IMR-90 (cell line): ENCODE data around the gene GTSE1. TPM values are rescaled to one million over a fixed set of nuclear protein-coding genes. Genes with fewer than 3 reads are reported as not detected.

ENCODE experiments used
- ATAC-seq: fragments of 200-7000 bp; cut with Tn5 transposase; 2 replicates; pipeline ENCODE4 v1.9.1; 2020; ENCODE audit warnings: low read depth, mild to moderate bottlenecking, moderate library complexity
- BruUV-seq: library from RNA; stranded (reverse); fragments of 400-500 nt; replicated peaks from 2 replicates; lab custom pipeline; 2021; lab: Mats Ljungman, UMichigan
- CTCF ChIA-PET: fragments of 300-600 bp; formaldehyde crosslinking; extraction: SDS; loops from one replicate; lab custom pipeline; 2021; ENCODE audit warnings: antibody characterized with exemption; lab: Yijun Ruan, JAX
- POLR2A ChIA-PET: fragments of 300-600 bp; sonication (Branson Sonifier 250); formaldehyde crosslinking; loops from one replicate; lab custom pipeline; 2022; ENCODE audit warnings: antibody characterized with exemption; ENCODE audit not compliant: unreplicated experiment; lab: Charles Lee
- DNase-seq: peaks from one replicate; pipeline ENCODE4 v3.0.0; 2013
- H2AFZ ChIP-seq: replicated peaks from 2 replicates; pipeline ENCODE3; 2013; ENCODE audit warnings: low read length, mild to moderate bottlenecking; ENCODE audit not compliant: poor library complexity
- H2AK5ac ChIP-seq: 2 replicates; pipeline ENCODE4 v1.6.1; 2013; ENCODE audit warnings: low read depth, low read length, inconsistent platforms
- H2AK9ac ChIP-seq: replicated peaks from 2 replicates; pipeline ENCODE3; 2013; ENCODE audit warnings: mild to moderate bottlenecking, low read depth, low read length, moderate library complexity; ENCODE audit not compliant: poor library complexity
- H2BK120ac ChIP-seq: 2 replicates; pipeline ENCODE4 v1.6.1; 2013; ENCODE audit warnings: low read depth, low read length, inconsistent platforms
- H2BK15ac ChIP-seq: 3 replicates; pipeline ENCODE4 v1.6.1; 2013; ENCODE audit warnings: low read depth, low read length, inconsistent platforms
- H2BK20ac ChIP-seq: 2 replicates; pipeline ENCODE4 v1.6.1; 2013; ENCODE audit warnings: low read depth, mild to moderate bottlenecking, inconsistent platforms, low read length, moderate library complexity
- H2BK5ac ChIP-seq: 2 replicates; pipeline ENCODE4 v1.6.1; 2013; ENCODE audit warnings: mild to moderate bottlenecking, low read depth, low read length, inconsistent platforms; ENCODE audit not compliant: poor library complexity, severe bottlenecking
- H3K14ac ChIP-seq: replicated peaks from 2 replicates; pipeline ENCODE4 v1.6.1; 2013; ENCODE audit warnings: low read depth, low read length, inconsistent platforms
- H3K18ac ChIP-seq: 2 replicates; pipeline ENCODE4 v1.6.1; 2013; ENCODE audit warnings: low read depth, low read length, control low read depth
- H3K23ac ChIP-seq: 2 replicates; pipeline ENCODE4 v1.6.1; 2013; ENCODE audit warnings: low read depth, low read length, inconsistent platforms
- H3K27ac ChIP-seq: 2 replicates; pipeline ENCODE4 v1.5.1; 2013; ENCODE audit warnings: mild to moderate bottlenecking, control low read depth, low read length; ENCODE audit not compliant: insufficient read depth
- H3K27me3 ChIP-seq: 2 replicates; pipeline ENCODE4 v1.6.1; 2013; ENCODE audit warnings: low read length; ENCODE audit not compliant: control insufficient read depth, insufficient read depth
- H3K36me3 ChIP-seq: 2 replicates; pipeline ENCODE4 v1.6.1; 2013; ENCODE audit warnings: low read length, mixed read lengths; ENCODE audit not compliant: control insufficient read depth, insufficient read depth
- H3K4ac ChIP-seq: 2 replicates; pipeline ENCODE4 v1.6.1; 2013; ENCODE audit warnings: low read depth, low read length, inconsistent platforms
- H3K4me1 ChIP-seq: 2 replicates; pipeline ENCODE4 v1.6.1; 2013; ENCODE audit warnings: low read length, mixed read lengths; ENCODE audit not compliant: control insufficient read depth, insufficient read depth
- H3K4me2 ChIP-seq: 2 replicates; pipeline ENCODE4 v1.6.1; 2013; ENCODE audit warnings: low read depth, mild to moderate bottlenecking, control low read depth, low read length, moderate library complexity
- H3K4me3 ChIP-seq: 2 replicates; pipeline ENCODE4 v1.5.1; 2013; ENCODE audit warnings: low read depth, mild to moderate bottlenecking, control low read depth, low read length, moderate library complexity; ENCODE audit not compliant: insufficient read depth
- H3K56ac ChIP-seq: 2 replicates; pipeline ENCODE4 v1.6.1; 2013; ENCODE audit warnings: low read length, inconsistent platforms; ENCODE audit not compliant: insufficient read depth; ENCODE audit errors: extremely low read depth
- H3K79me1 ChIP-seq, 2 experiments: 2 replicates each; pipeline ENCODE4 v1.6.1; 2013; ENCODE audit warnings: low read length in 2 of 2, inconsistent platforms in 1 of 2, low read depth in 1 of 2
- H3K9ac ChIP-seq: 2 replicates; pipeline ENCODE4 v1.6.1; 2013; ENCODE audit warnings: low read depth, low read length, control low read depth
- H3K9me1 ChIP-seq: 2 replicates; pipeline ENCODE4 v1.6.1; 2013; ENCODE audit warnings: low read length, inconsistent platforms; ENCODE audit not compliant: insufficient read depth
- H3K9me3 ChIP-seq: 2 replicates; pipeline ENCODE4 v1.6.1; 2013; ENCODE audit warnings: low read length; ENCODE audit not compliant: control insufficient read depth, insufficient read depth
- H4K20me1 ChIP-seq: 2 replicates; pipeline ENCODE4 v1.6.1; 2013; ENCODE audit warnings: low read length, inconsistent platforms; ENCODE audit not compliant: insufficient read depth
- H4K5ac ChIP-seq: 2 replicates; pipeline ENCODE4 v1.6.1; 2013; ENCODE audit warnings: mild to moderate bottlenecking, low read depth, low read length, control low read depth
- H4K8ac ChIP-seq, 2 experiments: 2 replicates each; pipeline ENCODE4 v1.6.1; 2013; ENCODE audit warnings: low read depth in 2 of 2, low read length in 2 of 2, control low read depth in 1 of 2, inconsistent platforms in 1 of 2
- H4K91ac ChIP-seq: 2 replicates; pipeline ENCODE4 v1.6.1; 2013; ENCODE audit warnings: low read depth, low read length, inconsistent platforms; ENCODE audit not compliant: insufficient read depth
- CEBPB ChIP-seq: IDR thresholded peaks from 2 replicates; pipeline ENCODE4 v1.6.1; 2012; ENCODE audit warnings: low read depth, low read length, improper control_type of control experiment
- CHD1 ChIP-seq: IDR thresholded peaks from 2 replicates; pipeline ENCODE4 v1.6.1; 2012; ENCODE audit warnings: low read depth, low read length, improper control_type of control experiment
- FOS ChIP-seq: fragments of 150-350 bp; IDR thresholded peaks from 2 replicates; pipeline ENCODE4 v1.6.1; 2016; ENCODE audit warnings: low read depth, low read length
- MAFK ChIP-seq: IDR thresholded peaks from 2 replicates; pipeline ENCODE4 v1.6.1; 2012; ENCODE audit warnings: low read depth, low read length, improper control_type of control experiment
- MAZ ChIP-seq: IDR thresholded peaks from 2 replicates; pipeline ENCODE4 v1.6.1; 2012; ENCODE audit warnings: low read depth, mild to moderate bottlenecking, low read length, improper control_type of control experiment, moderate library complexity, borderline replicate concordance
- MXI1 ChIP-seq: IDR thresholded peaks from 2 replicates; pipeline ENCODE4 v1.6.1; 2012; ENCODE audit warnings: low read depth, mild to moderate bottlenecking, low read length, moderate library complexity, borderline replicate concordance
- NFE2L2 ChIP-seq: fragments of 150-350 bp; IDR thresholded peaks from 2 replicates; pipeline ENCODE4 v1.6.1; 2016; ENCODE audit warnings: low read depth, mild to moderate bottlenecking, low read length
- POLR2A ChIP-seq: IDR thresholded peaks from 2 replicates; pipeline ENCODE4 v1.6.1; 2012; ENCODE audit warnings: mild to moderate bottlenecking, low read depth, low read length
- RCOR1 ChIP-seq: IDR thresholded peaks from 2 replicates; pipeline ENCODE4 v1.6.1; 2012; ENCODE audit warnings: mild to moderate bottlenecking, low read length, improper control_type of control experiment; ENCODE audit not compliant: insufficient replicate concordance
- RFX5 ChIP-seq: IDR thresholded peaks from 2 replicates; pipeline ENCODE4 v1.8.0; 2012; ENCODE audit warnings: low read depth, mild to moderate bottlenecking, low read length, moderate library complexity
- WGBS, 2 experiments: methylation state at CpG; one replicate each; pipeline versions ENCODE4 v1.1.5 to v1.1.7; 2013; ENCODE audit warnings: missing lambda C conversion rate in 2 of 2; ENCODE audit not compliant: insufficient read length in 1 of 2; ENCODE audit errors: extremely low coverage in 2 of 2; 5-methylcytosine and 5-hydroxymethylcytosine counted together
- dilution Hi-C: fragments of 300-500 bp; cut with HindIII; formaldehyde crosslinking; loops from one replicate; pipeline ENCODE4 v1.14.3; 2018; ENCODE audit warnings: low sequenced_read_pairs; ENCODE audit not compliant: unreplicated experiment
- in situ Hi-C: fragments of 300-500 bp; cut with MboI; formaldehyde crosslinking; loops from 3 replicates; pipeline ENCODE4 v1.14.3; 2019; ENCODE audit warnings: low sequenced_read_pairs, inconsistent platforms, mixed read lengths
- intact Hi-C: fragments of 100-400 bp; cut with micrococcal nuclease; formaldehyde crosslinking; loops from 2 replicates; pipeline ENCODE4 v1.10.0; 2022
- polyA plus RNA-seq, 3 experiments: library from polyadenylated mRNA; depleted of rRNA; stranded (reverse); fragments of >200 nt; gene quantifications; 2 replicates each; pipeline ENCODE4 v1.2.3, GENCODE V29; 2012; ENCODE audit warnings: low replicate concordance in 1 of 3
- total RNA-seq: library from RNA; depleted of rRNA; stranded (reverse); fragments of >200 nt; gene quantifications from 2 replicates; pipeline ENCODE4 v1.2.3, GENCODE V29; 2012
- TF ChIP-seq, protein P1 (sequence below): fragments of 150-350 bp; IDR thresholded peaks from 2 replicates; pipeline ENCODE4 v1.6.1; 2017; ENCODE audit warnings: mild to moderate bottlenecking, antibody characterized with exemption, low read length, low read depth
- TF ChIP-seq, protein P2 (sequence below): fragments of 150-350 bp; IDR thresholded peaks from 2 replicates; pipeline ENCODE4 v1.6.1; 2016; ENCODE audit warnings: low read depth, mild to moderate bottlenecking, low read length, moderate library complexity, borderline replicate concordance
- TF ChIP-seq, protein P3 (sequence below): conservative IDR thresholded peaks from 2 replicates; pipeline ENCODE4 v1.5.1; 2012; ENCODE audit warnings: mild to moderate bottlenecking, low read depth, low read length, improper control_type of control experiment

GTSE1 gene
- total and polyA plus RNA-seq, 2 of the 4 experiments (the other 2 are of a cell fraction), result 5.9 to 17.1 TPM

DNA sequence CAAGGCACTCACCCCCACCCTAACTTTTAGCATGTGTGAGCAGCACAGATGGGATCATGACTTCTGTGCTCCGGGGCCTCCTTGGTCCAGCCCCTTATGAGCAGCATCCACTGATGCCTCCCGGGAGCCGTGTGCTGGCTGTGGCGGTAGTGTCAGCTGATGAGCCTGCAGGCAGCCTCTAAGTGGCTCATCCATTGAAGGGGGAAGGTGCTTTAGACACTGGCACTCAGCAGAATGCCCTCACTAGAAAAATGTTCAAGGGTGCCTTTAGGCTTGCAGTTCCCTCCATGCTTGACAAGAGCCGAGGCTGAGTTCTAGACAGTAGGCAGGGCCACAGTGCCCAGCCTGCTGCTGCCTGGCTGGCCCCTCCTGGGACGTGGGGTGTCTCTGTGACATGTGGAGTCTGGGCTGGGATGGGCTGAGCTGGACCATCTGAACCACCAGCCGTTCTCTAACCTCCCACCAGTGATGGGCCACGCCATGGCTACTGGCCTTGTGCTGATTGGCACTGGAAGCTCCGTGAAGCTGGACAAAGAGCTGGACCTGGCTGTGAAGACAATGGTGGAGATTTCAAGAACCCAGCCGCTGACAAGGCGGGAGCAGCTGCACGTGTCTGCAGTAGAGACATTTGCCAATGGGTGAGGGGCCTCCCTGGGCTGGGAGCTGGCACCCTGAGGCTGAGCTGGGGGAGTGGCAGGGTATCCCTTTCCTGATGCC, 23.1 kb upstream of the GTSE1 start:
- WGBS, 2 experiments, result 100% methylated on average over 2 of the region's 12 CpGs; no CpG with 5 or more reads in 1 of the 2 experiments
- H3K27ac ChIP-seq, result no peak overlapping the region
- H2BK120ac ChIP-seq, result no peak overlapping the region
- TF ChIP-seq, protein P1, sequence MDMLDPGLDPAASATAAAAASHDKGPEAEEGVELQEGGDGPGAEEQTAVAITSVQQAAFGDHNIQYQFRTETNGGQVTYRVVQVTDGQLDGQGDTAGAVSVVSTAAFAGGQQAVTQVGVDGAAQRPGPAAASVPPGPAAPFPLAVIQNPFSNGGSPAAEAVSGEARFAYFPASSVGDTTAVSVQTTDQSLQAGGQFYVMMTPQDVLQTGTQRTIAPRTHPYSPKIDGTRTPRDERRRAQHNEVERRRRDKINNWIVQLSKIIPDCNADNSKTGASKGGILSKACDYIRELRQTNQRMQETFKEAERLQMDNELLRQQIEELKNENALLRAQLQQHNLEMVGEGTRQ, result no peak
- TF ChIP-seq FOS, result no peak
- no peak for TF ChIP-seq CEBPB
- TF ChIP-seq POLR2A, result no peak
- TF ChIP-seq CHD1, result no peak
- no peak for TF ChIP-seq RFX5
- TF ChIP-seq MAZ, result no peak
- TF ChIP-seq NFE2L2, result no peak
- TF ChIP-seq MXI1, result no peak
- no peak for TF ChIP-seq MAFK
- TF ChIP-seq, protein P2, sequence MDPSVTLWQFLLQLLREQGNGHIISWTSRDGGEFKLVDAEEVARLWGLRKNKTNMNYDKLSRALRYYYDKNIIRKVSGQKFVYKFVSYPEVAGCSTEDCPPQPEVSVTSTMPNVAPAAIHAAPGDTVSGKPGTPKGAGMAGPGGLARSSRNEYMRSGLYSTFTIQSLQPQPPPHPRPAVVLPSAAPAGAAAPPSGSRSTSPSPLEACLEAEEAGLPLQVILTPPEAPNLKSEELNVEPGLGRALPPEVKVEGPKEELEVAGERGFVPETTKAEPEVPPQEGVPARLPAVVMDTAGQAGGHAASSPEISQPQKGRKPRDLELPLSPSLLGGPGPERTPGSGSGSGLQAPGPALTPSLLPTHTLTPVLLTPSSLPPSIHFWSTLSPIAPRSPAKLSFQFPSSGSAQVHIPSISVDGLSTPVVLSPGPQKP, result no peak
- TF ChIP-seq, protein P3, sequence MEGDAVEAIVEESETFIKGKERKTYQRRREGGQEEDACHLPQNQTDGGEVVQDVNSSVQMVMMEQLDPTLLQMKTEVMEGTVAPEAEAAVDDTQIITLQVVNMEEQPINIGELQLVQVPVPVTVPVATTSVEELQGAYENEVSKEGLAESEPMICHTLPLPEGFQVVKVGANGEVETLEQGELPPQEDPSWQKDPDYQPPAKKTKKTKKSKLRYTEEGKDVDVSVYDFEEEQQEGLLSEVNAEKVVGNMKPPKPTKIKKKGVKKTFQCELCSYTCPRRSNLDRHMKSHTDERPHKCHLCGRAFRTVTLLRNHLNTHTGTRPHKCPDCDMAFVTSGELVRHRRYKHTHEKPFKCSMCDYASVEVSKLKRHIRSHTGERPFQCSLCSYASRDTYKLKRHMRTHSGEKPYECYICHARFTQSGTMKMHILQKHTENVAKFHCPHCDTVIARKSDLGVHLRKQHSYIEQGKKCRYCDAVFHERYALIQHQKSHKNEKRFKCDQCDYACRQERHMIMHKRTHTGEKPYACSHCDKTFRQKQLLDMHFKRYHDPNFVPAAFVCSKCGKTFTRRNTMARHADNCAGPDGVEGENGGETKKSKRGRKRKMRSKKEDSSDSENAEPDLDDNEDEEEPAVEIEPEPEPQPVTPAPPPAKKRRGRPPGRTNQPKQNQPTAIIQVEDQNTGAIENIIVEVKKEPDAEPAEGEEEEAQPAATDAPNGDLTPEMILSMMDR, result no peak
- TF ChIP-seq RCOR1, result no peak
- ATAC-seq (no peak), DNase-seq (no peak)
- no peak overlapping the region for H4K5ac ChIP-seq
- H3K18ac ChIP-seq, result no peak overlapping the region
- peak overlapping the region; percentile 90 for H2AK9ac ChIP-seq
- H3K9me1 ChIP-seq, result peaks cover 8% of the 10 kb centered on the region
- in situ Hi-C loops (no loop called here), intact Hi-C loops (no loop called here), dilution Hi-C loops (no loop called here)
- H3K4ac ChIP-seq, result no peak overlapping the region
- no peak overlapping the region for H3K56ac ChIP-seq
- no peak overlapping the region for H3K9ac ChIP-seq
- H3K4me3 ChIP-seq, result no peak overlapping the region
- H3K23ac ChIP-seq, result no peak overlapping the region
- no peak overlapping the region for H2BK20ac ChIP-seq
- ChIA-PET POLR2A (no interaction called here), CTCF (no interaction called here)
- H2AFZ ChIP-seq, result no peak overlapping the region
- H3K4me1 ChIP-seq, result peaks cover 7% of the 10 kb centered on the region
- H4K91ac ChIP-seq, result no peak overlapping the region
- H2BK15ac ChIP-seq, result no peak overlapping the region
- peaks cover 57% of the 10 kb centered on the region for H3K36me3 ChIP-seq
- H3K27me3 ChIP-seq, result no peaks in the 10 kb centered on the region
- no peaks in the 10 kb centered on the region for H3K9me3 ChIP-seq
- no peak overlapping the region for H2AK5ac ChIP-seq
- H3K4me2 ChIP-seq, result no peak overlapping the region
- no peak overlapping the region for H4K8ac ChIP-seq
- no TSS peak for BruUV-seq
- 0 out of 2 replicates have a peak, but pooled peaks cover 5% of the 10 kb centered on the region for H4K20me1 ChIP-seq
- H3K79me1 ChIP-seq, result peaks cover 9 to 14% of the 10 kb centered on the region in 2 experiments
- H2BK5ac ChIP-seq, result no peak overlapping the region
- no peak overlapping the region for H3K14ac ChIP-seq
